GM18517 (cell line): ENCODE results near the gene SETD3.

ENCODE experiments used
- ATAC-seq: cut with Tn5 transposase; IDR thresholded peaks from one replicate; pipeline ENCODE4 v1.9.1; 2021; ENCODE audit warnings: mild to moderate bottlenecking, moderate library complexity; ENCODE audit not compliant: unreplicated experiment

SETD3 gene

GRCh38 chr14:99479906-99480869 is at the start of gene SETD3:
Gene SETD3 (minus strand): TSS chr14:99480859. CDS start chr14:99465805, 15,054 bp downstream.
- ATAC-seq, result peak; percentile 0

- ATAC-seq, result no peak
Observed at GRCh38 chr14:99529899-99530298, 49.2 kb upstream of the SETD3 start.

DNA sequence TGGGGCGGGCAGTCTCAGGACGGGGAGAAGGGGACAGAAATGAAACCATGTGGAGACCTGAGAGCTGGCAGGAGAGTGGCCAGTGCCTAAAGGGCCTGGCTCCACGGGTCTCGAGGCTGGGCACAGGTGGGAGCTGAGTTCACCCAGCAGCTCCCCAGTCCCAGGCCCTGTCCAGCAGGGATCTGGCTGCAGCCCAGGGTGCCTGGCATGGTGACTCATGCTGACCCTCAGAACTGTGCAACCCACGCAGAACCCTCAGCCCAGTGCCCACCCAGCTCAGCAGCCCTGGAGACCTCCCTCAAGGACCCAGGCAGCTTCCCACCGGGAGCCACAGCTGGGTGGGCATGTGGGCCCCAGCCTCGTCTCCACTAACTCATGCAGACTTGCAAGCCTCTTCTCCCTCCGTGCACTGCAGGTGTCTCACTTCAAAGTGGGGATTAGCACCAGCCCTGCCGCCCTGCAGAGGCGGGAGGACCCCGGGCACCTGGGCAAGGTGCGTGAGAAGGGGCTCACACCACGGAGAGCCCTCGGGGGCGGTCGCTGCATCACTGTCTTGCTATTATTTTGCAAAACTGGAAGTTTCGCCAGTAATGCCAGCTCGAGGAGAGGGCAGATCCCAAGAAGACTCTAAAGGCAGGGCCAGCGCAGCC is 46.9 kb upstream of the SETD3 start:
- ATAC-seq, result no peak

- ATAC-seq, result no peak
Observed at GRCh38 chr14:99527026-99527425, 46.4 kb upstream of the SETD3 start.

- ATAC-seq, result no peak
Observed at GRCh38 chr14:99525699-99526080, 45.0 kb upstream of the SETD3 start.

DNA sequence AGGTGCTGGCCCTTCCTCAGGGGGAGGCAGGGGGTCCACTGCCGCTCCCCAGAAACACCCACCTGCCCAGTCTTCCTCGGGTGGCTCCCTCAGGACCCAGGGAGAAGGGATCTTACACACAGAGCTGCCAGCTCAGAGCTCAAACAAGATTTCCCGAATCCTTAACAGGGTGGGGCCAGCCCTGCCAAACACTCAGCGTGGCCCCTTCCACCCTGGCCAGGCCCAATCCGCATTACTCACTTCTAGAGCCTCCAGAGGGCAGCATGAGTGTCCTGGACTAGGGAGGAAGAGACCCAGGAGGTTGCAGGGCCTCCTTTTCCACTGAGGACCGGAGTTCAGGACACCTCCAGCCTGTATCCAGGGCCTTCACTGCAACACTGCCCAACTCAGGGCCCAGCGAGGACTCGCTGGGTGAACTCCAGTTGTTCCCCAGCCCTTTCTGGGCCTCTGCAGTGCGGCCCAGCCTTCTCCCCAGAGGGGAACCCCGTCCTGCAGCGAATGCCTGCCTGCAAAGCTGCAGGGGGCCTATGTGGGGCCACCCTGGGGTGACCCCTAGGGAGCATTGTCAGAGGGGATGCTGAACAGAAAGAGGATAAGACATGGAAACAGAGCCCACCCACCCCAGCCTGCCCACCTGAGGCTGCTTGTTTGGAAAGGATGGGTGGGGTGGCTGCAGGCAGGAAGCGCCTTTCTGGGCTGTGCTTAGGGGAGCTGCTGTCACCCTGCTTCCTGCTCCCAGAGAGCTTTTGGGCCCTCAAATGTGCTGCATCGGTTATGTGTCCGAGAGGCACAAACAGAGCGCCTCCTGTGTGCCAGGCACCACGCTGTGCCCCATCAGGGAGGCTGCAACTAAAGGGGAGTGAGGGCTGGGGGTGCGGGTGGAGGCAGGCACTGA is 44.4 kb upstream of the SETD3 start:
- no peak for ATAC-seq

- ATAC-seq, result no peak
Observed at GRCh38 chr14:99524091-99524661, 43.5 kb upstream of the SETD3 start.

DNA sequence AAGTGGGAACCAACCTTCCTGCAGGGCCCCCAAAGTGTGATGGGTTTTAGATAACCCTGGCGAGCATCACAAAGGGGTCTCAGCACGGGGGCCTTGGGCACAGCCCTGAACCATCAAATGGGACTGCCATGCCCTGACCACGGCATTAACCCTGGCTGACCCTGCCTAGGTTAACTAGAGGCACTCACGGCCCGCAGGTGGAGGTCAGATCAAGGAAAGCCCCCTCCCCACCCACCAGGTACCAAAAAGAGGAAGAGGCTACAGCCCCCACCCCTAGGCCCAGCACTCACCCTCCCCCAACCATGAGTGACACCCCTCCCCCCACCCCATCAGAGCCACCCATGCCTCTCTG is 43.0 kb upstream of the SETD3 start:
- no peak for ATAC-seq

DNA sequence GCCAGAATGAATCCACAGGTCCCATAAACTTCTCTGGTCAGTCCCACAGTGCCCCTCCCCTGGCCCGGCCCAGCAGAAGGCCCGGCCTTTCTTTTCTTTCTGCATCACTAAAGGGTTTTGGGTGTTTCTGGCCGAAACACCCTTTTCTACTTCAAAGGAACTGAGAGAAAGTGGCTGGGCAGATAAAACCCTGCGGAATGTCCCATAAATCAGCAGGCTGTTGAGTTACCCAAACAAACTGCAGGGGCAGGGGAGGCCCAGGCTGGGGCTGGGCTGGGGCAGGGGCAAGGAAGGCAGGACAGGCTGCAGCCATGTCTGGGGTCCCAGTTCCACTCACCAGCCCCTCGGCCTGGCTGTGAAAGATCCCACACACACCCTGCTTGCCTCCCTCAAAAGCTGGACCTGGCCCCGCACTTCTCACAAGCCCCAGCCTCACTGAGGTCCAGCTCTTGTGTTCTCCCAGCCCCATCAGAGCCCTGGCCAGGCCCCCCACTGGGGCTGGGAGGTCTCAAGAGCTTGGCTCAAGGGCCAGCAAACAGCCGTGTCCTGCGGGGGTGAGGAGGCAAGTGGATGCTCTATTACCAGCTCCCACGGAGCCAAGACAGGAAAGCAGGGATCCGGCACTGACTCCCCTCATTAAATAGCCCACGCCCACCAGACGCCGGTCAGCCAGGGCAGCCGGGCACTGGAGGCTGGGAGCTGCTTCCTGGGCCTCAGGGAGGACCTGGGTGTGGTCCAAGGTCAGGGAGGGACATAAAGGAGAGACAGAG is 42.5 kb upstream of the SETD3 start:
- no peak for ATAC-seq

DNA sequence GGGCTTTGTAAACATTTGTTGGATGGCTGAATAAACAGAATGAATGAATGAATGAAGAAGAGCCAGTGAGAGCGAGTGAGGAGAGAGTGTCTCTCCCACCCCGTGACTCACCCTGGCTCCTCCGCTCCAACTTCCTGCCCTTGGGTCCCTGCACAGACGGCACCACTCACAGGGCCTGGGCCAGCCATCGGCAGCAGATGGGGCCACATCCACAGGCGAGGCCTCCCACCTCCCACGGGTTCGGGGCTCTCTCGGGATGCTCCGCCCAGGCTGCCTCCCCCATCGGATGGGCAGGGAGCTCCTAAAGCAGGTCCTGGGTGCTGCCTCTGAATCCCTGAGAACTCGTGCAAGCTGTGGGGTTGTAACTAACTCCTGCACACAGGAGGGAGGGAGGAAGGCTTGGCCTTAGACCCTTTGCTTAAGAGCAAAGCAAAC is 41.8 kb upstream of the SETD3 start:
- no peak for ATAC-seq

- ATAC-seq, result no peak
Observed at GRCh38 chr14:99522025-99522401, 41.4 kb upstream of the SETD3 start.

GRCh38 chr14:99521176-99522024 is 40.7 kb upstream of the SETD3 start:
- no peak for ATAC-seq

- ATAC-seq, result no peak
Observed at GRCh38 chr14:99520571-99521081, 40.0 kb upstream of the SETD3 start.

DNA sequence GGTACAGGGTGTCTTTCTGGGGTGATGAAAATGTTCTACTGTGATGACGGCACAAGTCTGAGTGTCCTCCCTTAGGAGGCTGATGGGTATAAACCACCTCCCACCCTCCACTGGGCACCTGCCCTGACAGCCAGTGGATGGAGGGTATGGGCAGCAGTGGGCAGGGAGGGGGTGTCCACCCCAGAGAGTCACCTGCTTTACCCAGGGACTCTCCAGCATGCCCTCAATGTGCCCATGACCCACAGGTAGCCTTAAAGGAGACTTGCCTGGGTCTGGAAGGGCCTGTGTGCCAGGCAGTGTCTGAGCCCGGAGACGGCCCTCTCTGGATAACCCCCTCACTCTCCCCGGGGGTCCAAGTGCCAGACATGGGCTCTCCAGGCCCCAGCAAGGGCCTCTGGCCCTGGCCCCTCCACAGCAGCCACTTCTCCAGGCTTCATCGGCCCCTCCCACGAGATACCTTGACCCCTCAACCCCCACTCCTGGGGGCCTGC is 39.3 kb upstream of the SETD3 start:
- ATAC-seq, result no peak

GRCh38 chr14:99519347-99519881 is 38.8 kb upstream of the SETD3 start:
- no peak for ATAC-seq

- ATAC-seq, result peak; percentile 64
Observed at GRCh38 chr14:99518441-99519346, 38.0 kb upstream of the SETD3 start.

DNA sequence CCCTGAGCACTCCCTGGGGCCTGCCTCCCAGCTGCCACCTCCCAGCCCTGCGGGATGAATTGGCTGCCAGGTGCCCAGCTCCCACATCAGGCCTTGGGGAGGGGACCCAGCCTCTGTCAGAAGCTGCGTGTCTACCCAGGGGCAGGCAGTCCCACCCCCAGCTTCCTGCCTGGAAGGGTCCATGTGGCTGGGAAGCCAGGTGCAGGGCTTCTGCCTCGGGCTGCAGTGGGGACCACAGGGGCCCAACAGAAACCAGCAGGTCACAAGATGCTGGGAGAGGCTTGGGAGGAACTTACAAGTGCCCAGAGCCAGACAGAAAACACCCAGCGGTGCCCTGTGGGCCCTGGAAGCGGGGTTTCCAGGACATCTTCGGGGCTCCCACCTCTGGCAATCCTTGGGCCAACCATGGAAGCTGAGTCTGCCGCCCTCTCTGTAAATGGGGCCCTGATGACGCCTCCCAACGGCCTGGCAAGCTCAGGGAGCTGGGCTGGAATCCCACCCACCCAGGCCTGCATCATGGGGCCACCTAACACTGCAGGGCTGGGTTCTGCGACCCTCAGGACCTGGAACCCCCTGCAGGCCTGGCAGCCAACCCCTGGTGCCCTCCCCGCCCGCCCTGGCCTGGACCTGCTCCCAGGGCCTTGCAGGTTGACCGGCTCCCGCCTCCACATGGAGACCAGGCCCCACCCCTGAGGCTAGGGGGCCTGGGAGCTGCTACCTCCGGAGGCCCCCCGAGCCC is 37.2 kb upstream of the SETD3 start:
- peak; percentile 6 for ATAC-seq
